A549 (cell line): ENCODE results near the gene EXOC7. TPM values are rescaled to one million over a fixed set of nuclear protein-coding genes. Genes with fewer than 3 reads are reported as not detected.

Experiments
- ATAC-seq, 2 experiments: fragments of 200-7000 bp in 1 of 2; fragments of >200 bp in 1 of 2; cut with Nextera tagmentation in 1 of 2; cut with Tn5 transposase in 1 of 2; 3 replicates each; pipeline versions ENCODE4 v1.8.0 to v1.9.1; 2018 to 2020; ENCODE audit warnings: mild to moderate bottlenecking in 1 of 2, moderate library complexity in 1 of 2
- CTCF ChIA-PET: fragments of 300-600 bp; sonication (Branson Sonifier 250); formaldehyde crosslinking; extraction: SDS; loops from one replicate; lab custom pipeline; 2021; ENCODE audit warnings: antibody characterized with exemption, inconsistent platforms; lab: Yijun Ruan, JAX
- POLR2A ChIA-PET: fragments of 350-600 bp; formaldehyde crosslinking; extraction: SDS; loops from one replicate; lab custom pipeline; 2021; ENCODE audit warnings: antibody characterized with exemption, inconsistent platforms; lab: Yijun Ruan, JAX
- DNase-seq, 2 experiments: peaks; one replicate each; pipeline versions ENCODE4 v3.0.0 to v3.0.0-alpha.2; 2011 to 2016; ENCODE audit warnings: low read depth in 1 of 2, low spot score in 1 of 2
- FAIRE-seq: peaks from 2 replicates; lab custom pipeline; 2011; peaks lifted over from hg19 to GRCh38; lab: Jason Lieb, UNC
- H3K27ac ChIP-seq, 2 experiments: fragments of >200 bp; sonication (Bioruptor Twin); formaldehyde crosslinking; 3 replicates each; pipeline ENCODE4 v1.5.1; 2016 to 2017
- H3K4me1 ChIP-seq: fragments of >200 bp; sonication (Bioruptor Twin); formaldehyde crosslinking; 3 replicates; pipeline ENCODE4 v1.6.1; 2016
- H3K4me2 ChIP-seq: fragments of >200 bp; sonication (Bioruptor Twin); formaldehyde crosslinking; 3 replicates; pipeline ENCODE4 v1.6.1; 2016
- H3K4me3 ChIP-seq: fragments of >200 bp; sonication (Bioruptor Twin); formaldehyde crosslinking; 3 replicates; pipeline ENCODE4 v1.5.1; 2016
- H3K9me3 ChIP-seq: fragments of >200 bp; sonication (Bioruptor Twin); formaldehyde crosslinking; 3 replicates; pipeline ENCODE4 v1.6.1; 2016
- ATOH8 ChIP-seq: fragments of 250-450 bp; sonication (Bioruptor Pico); IDR thresholded peaks from 2 replicates; pipeline ENCODE4 v1.5.0; 2020; ENCODE audit warnings: low read depth, mild to moderate bottlenecking, moderate library complexity
- BHLHE40 ChIP-seq: IDR thresholded peaks from 2 replicates; pipeline ENCODE4 v1.6.1; 2012; ENCODE audit warnings: low read depth, low read length, inconsistent platforms
- CBX2 ChIP-seq: fragments of 200-600 bp; sonication (generic); IDR thresholded peaks from 2 replicates; pipeline ENCODE4 v1.6.1; 2016; ENCODE audit warnings: low read depth, mild to moderate bottlenecking, borderline replicate concordance
- CEBPB ChIP-seq, 2 experiments: fragments of >200 bp in 1 of 2; sonication (Bioruptor Twin) in 1 of 2; formaldehyde crosslinking in 1 of 2; IDR thresholded peaks; 2 replicates each; pipeline ENCODE4 v1.6.1; 2012 to 2016
- CHD2 ChIP-seq: fragments of 150-350 bp; IDR thresholded peaks from 2 replicates; pipeline ENCODE4 v1.6.1; 2014; ENCODE audit warnings: low read length; ENCODE audit not compliant: partially characterized antibody
- CHD4 ChIP-seq: fragments of 200-600 bp; sonication (generic); IDR thresholded peaks from 2 replicates; pipeline ENCODE4 v1.6.1; 2016; ENCODE audit warnings: antibody characterized with exemption, mild to moderate bottlenecking, borderline replicate concordance
- CTCF ChIP-seq: fragments of >200 bp; sonication (Bioruptor Twin); formaldehyde crosslinking; IDR thresholded peaks from 3 replicates; pipeline ENCODE4 v1.5.1; 2016
- EP300 ChIP-seq, 2 experiments: fragments of >200 bp; sonication (Bioruptor Twin); formaldehyde crosslinking; IDR thresholded peaks; 2 replicates in 1 of 2; 3 replicates in 1 of 2; pipeline ENCODE4 v1.6.1; 2016 to 2017
- FOSB ChIP-seq: fragments of 250-450 bp; sonication (Bioruptor Pico); IDR thresholded peaks from 2 replicates; pipeline ENCODE4 v1.5.0; 2020; ENCODE audit warnings: mild to moderate bottlenecking, moderate library complexity
- FOXS1 ChIP-seq: fragments of 250-450 bp; sonication (Bioruptor Pico); IDR thresholded peaks from 2 replicates; pipeline ENCODE4 v1.5.0; 2020; ENCODE audit warnings: mild to moderate bottlenecking, moderate library complexity
- HEYL ChIP-seq: fragments of 250-450 bp; sonication (Bioruptor Pico); IDR thresholded peaks from 2 replicates; pipeline ENCODE4 v1.8.0; 2021; ENCODE audit warnings: mild to moderate bottlenecking, moderate library complexity
- HOXB5 ChIP-seq: fragments of 250-450 bp; sonication (Bioruptor Pico); IDR thresholded peaks from 2 replicates; pipeline ENCODE4 v1.5.0; 2020; ENCODE audit warnings: mild to moderate bottlenecking, moderate library complexity
- JUN ChIP-seq, 2 experiments: fragments of >200 bp; sonication (Bioruptor Twin); formaldehyde crosslinking; IDR thresholded peaks; 2 replicates in 1 of 2; 3 replicates in 1 of 2; pipeline ENCODE4 v1.6.1; 2016 to 2017
- MAFK ChIP-seq: fragments of 450-650 bp; IDR thresholded peaks from 2 replicates; pipeline ENCODE4 v1.6.1; 2014; ENCODE audit not compliant: partially characterized antibody
- MAX ChIP-seq: IDR thresholded peaks from 2 replicates; pipeline ENCODE4 v1.6.1; 2012
- POLR2A ChIP-seq: IDR thresholded peaks from 2 replicates; pipeline ENCODE4 v1.6.1; 2012; ENCODE audit warnings: mild to moderate bottlenecking, low read length
- RAD21 ChIP-seq, 2 experiments: fragments of >200 bp in 1 of 2; sonication (Bioruptor Twin) in 1 of 2; formaldehyde crosslinking in 1 of 2; IDR thresholded peaks in 1 of 2; conservative IDR thresholded peaks in 1 of 2; 2 replicates in 1 of 2; 3 replicates in 1 of 2; pipeline ENCODE4 v1.6.1; 2012 to 2018; ENCODE audit warnings: inconsistent platforms in 1 of 2
- RFX5 ChIP-seq: fragments of 450-650 bp; IDR thresholded peaks from 2 replicates; pipeline ENCODE4 v1.7.1; 2014; ENCODE audit warnings: antibody characterized with exemption, mild to moderate bottlenecking, moderate library complexity
- RNF2 ChIP-seq: fragments of 200-600 bp; sonication (generic); IDR thresholded peaks from 2 replicates; pipeline ENCODE4 v1.6.1; 2016; ENCODE audit warnings: low read depth, mild to moderate bottlenecking, antibody characterized with exemption, moderate library complexity, borderline replicate concordance
- SMC3 ChIP-seq: fragments of >200 bp; sonication (Bioruptor Twin); formaldehyde crosslinking; IDR thresholded peaks from 3 replicates; pipeline ENCODE4 v1.6.1; 2018; ENCODE audit warnings: inconsistent platforms
- SREBF2 ChIP-seq: fragments of 450-650 bp; IDR thresholded peaks from 2 replicates; pipeline ENCODE4 v1.6.1; 2014; ENCODE audit warnings: mild to moderate bottlenecking, moderate library complexity
- TFCP2L1 ChIP-seq: fragments of 250-450 bp; sonication (Bioruptor Pico); IDR thresholded peaks from 2 replicates; pipeline ENCODE4 v1.5.0; 2021; ENCODE audit warnings: mild to moderate bottlenecking
- ZNF302 ChIP-seq: fragments of 250-450 bp; sonication (Bioruptor Pico); IDR thresholded peaks from 2 replicates; pipeline ENCODE4 v1.9.0; 2021; ENCODE audit warnings: inconsistent platforms, mild to moderate bottlenecking, moderate library complexity
- WGBS: methylation state at CpG from one replicate; pipeline ENCODE4 v1.1.6; 2017; ENCODE audit errors: missing lambda C conversion rate; 5-methylcytosine and 5-hydroxymethylcytosine counted together
- polyA plus RNA-seq, 4 experiments: library from polyadenylated mRNA; depleted of rRNA in 3 of 4; stranded (reverse); fragments of >200 nt; fragmentation: RNase III in 1 of 4; extraction: RNeasy Plus Mini Kit Qiagen cat#74134 plus additional on column Dnase treatment in 1 of 4; gene quantifications; 2 replicates in 3 of 4; 3 replicates in 1 of 4; pipeline ENCODE4 v1.2.3, GENCODE V29; 2011 to 2017
- TF ChIP-seq, protein P1 (sequence below): fragments of 250-450 bp; sonication (Bioruptor Pico); IDR thresholded peaks from 2 replicates; pipeline ENCODE4 v1.5.0; 2021; ENCODE audit warnings: mild to moderate bottlenecking, moderate library complexity, borderline replicate concordance
- TF ChIP-seq, protein P2 (sequence below): fragments of >200 bp; sonication (Bioruptor Twin); formaldehyde crosslinking; IDR thresholded peaks from 2 replicates; pipeline ENCODE4 v1.6.1; 2016

EXOC7 gene
- polyA plus RNA-seq, 2 of the 4 experiments (the other 2 are of a cell fraction), result 64.5 to 72.3 TPM

- no peaks in the 10 kb centered on the region for H3K9me3 ChIP-seq
- TF ChIP-seq, protein P1, sequence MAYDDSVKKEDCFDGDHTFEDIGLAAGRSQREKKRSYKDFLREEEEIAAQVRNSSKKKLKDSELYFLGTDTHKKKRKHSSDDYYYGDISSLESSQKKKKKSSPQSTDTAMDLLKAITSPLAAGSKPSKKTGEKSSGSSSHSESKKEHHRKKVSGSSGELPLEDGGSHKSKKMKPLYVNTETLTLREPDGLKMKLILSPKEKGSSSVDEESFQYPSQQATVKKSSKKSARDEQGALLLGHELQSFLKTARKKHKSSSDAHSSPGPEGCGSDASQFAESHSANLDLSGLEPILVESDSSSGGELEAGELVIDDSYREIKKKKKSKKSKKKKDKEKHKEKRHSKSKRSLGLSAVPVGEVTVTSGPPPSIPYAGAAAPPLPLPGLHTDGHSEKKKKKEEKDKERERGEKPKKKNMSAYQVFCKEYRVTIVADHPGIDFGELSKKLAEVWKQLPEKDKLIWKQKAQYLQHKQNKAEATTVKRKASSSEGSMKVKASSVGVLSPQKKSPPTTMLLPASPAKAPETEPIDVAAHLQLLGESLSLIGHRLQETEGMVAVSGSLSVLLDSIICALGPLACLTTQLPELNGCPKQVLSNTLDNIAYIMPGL (CRISPR knock-in tag), result no peak
- TF ChIP-seq JUN (IDR thresholded peaks at IDR 0.05) (no peak), CBX2 (no peak), CHD4 (no peak), EP300 (IDR thresholded peaks at IDR 0.05) (no peak), CEBPB (IDR thresholded peaks at IDR 0.05) (no peak), HEYL (CRISPR knock-in tag) (no peak)
- TF ChIP-seq, all 56 proteins: peak for 0
- WGBS, result 78% methylated on average over 19 of the region's 19 CpGs
- ATAC-seq, result no peak
- ChIA-PET POLR2A (no interaction called here), CTCF (interaction anchor here (0.5 to 38.7 kb wide), 23 partner anchors 9 to 334 kb away, joined by 3 to 755 read pairs (median 6); partner anchors contain the start of genes EXOC7 and FOXJ1)
- no peak for DNase-seq
- FAIRE-seq, result no peak
- H3K4me3 ChIP-seq, result no peak overlapping the region
- H3K4me1 ChIP-seq, result peaks cover 5% of the 10 kb centered on the region
- H3K27ac ChIP-seq, result no peak overlapping the region
- H3K4me2 ChIP-seq, result no peak overlapping the region
Observed at GRCh38 chr17:76119409-76120371, 16.1 kb upstream of the EXOC7 start.

DNA sequence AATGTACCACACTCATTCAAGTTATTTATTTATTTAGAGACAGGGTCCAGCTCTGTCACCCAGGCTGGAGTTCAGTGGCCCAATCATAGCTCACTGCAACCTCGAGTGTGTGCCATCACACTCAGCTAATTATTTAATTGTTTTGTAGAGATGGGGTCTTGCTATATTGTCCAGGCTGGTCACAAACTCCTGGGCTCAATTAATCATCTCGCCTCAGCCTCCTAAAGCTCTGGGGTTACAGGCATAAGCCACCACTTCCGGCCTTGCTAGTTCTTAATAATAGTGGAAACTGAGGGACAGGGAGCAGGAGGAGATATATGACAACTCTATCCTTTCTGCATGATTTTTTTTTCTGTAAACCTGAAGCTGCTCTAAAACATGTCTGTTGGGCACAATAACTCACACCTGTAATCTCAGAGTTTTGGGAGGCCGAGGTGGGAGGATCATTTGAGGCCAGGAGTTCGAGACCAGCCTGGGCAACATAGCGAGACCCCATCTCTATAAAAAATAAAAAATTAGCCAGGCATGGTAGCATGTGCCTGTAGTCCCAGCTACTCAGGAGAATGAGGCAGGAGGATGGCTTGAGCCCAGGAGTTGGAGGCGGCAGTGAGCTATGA, 11.7 kb upstream of the EXOC7 start:
- Histone ChIP-seq H3K4me2 (no peak overlapping the region), H3K4me1 (no peaks in the 10 kb centered on the region), H3K9me3 (no peaks in the 10 kb centered on the region), H3K27ac (no peak overlapping the region), H3K4me3 (no peak overlapping the region)
- no peak for DNase-seq
- ChIA-PET POLR2A (interaction anchor here (1.0 kb wide), 1 partner anchor 11 kb away, joined by 3 read pairs; the partner anchor contains the start of gene EXOC7), CTCF (interaction anchor here (0.6 to 38.7 kb wide), 8 partner anchors 8 to 282 kb away, joined by 3 to 755 read pairs (median 3); partner anchors contain the start of gene EXOC7)
- no peak for ATAC-seq
- no peak for FAIRE-seq
- TF ChIP-seq MAX (no peak), SREBF2 (no peak), HOXB5 (CRISPR knock-in tag) (no peak), CTCF (no peak), RAD21 (conservative IDR thresholded peaks at IDR 0.05 in 1 of 2, IDR thresholded peaks at IDR 0.05 in 1 of 2) (no peak), CBX2 (no peak), FOSB (CRISPR knock-in tag) (no peak), JUN (IDR thresholded peaks at IDR 0.05) (no peak), BHLHE40 (no peak), FOXS1 (CRISPR knock-in tag) (no peak), TFCP2L1 (CRISPR knock-in tag) (no peak), CHD2 (no peak), ZNF302 (no peak), RNF2 (no peak), MAFK (no peak), RFX5 (no peak), SMC3 (no peak), ATOH8 (CRISPR knock-in tag) (no peak), POLR2A (no peak)
- TF ChIP-seq, protein P2, sequence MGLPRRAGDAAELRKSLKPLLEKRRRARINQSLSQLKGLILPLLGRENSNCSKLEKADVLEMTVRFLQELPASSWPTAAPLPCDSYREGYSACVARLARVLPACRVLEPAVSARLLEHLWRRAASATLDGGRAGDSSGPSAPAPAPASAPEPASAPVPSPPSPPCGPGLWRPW, result no peak
- WGBS, result 66% methylated on average over 7 of the region's 7 CpGs
